Measurements from ENCODE around the gene PTPRR.
A peak's percentile ranks its signal among the peaks of the same experiment; 100 is the strongest.

GRCh38 chr12:70637303-70638085, 283.0 kb downstream of the PTPRR start, which contains the start of gene PTPRB:
- TF ChIP-seq POLR2AphosphoS5 (IDR thresholded peaks at IDR 0.05) (peak in 1 of 4 donors; percentile 25), EP300 (IDR thresholded peaks at IDR 0.05) (no peak)
